Measurements from ENCODE around the gene ADAM22.

ADAM22 gene

DNA sequence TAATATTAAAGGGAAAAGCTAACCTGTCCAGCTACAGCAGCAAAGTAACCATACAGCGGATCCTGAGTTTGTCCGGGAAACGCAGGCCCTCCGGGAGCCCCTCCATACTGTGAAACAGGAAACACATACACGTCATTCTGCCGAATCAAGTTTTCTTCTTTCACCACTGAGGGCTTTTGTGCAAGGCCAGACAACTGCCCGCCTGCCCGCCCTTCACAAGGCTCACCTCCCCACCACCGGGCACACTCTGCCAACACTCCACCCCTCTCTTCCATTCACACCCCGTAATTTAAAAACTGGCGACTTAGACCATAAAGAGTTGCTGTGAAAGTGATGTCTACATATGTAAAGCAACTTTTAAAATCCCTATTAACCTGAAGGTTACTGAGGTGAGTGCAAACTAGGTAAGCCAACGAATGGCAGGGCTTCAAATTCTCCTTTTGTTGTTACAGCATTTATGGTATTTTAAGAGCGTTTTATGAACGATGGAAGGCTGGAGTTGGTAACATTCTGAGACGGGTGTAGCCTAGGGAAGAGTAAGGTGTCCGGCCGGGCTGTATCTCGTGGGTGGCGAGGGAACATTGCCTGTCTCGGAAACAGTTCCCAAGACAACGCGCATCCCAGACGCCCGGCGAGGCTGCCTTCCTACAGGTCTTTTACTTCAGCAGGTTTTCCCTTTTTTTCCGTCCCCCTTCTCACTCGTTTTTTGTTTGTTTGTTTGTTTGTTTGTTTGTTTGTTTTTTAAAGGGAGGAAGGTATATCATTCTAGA, 285.0 kb downstream of the ADAM22 start:
- peak; percentile 84 for DNase-seq

DNA sequence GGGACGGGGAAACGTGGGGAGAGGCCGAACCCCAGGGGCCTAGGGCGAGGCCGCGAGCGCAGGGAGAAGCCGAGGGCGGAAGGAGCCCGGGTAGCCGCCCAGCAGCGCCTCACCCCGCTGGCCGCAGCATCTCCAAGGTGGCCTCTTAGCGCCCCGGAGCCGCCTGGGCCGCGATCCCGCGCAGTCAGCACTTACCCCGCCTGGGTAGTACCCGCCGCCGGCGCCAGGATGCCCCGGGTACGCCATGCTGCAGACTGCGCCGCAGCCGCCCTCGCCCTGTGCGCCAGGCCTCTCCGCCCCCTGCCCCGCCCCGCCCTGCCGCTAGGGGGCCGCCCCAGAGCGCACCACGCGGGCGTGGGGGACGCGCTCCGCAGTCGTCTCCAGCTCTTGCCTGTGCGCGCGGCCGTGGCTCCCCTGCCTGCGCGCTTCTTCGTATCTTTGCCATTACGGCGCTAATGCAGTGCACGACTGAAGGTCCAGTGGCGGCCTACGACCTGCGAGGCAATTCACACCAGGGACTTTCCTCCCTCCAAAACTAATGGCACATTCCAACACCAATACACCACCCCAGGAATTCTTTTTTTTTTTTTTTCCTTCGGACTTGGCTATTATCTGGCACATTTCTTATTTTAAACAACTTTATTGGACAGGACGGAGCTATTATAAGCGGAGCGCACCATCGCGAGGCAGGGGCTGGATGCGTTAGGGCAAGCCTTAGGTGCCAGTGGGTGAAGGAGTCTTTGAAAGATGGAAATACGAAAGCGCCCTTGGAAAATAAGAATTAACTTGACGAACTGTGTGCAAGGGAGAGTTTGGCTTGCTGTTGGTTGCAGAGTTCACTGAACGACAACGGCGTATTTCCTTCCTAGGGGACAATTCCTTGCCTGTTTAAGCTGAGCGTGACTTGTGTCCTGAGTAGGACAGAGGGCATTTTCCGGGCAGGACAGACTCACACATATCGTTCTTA, 286.0 kb downstream of the ADAM22 start, which contains the start of gene SRI:
Gene SRI, minus strand, starts transcription at position 258 of the 967 bp plus-strand sequence. Its CDS starts 12 bp downstream, at position 246.
- peak; percentile 95 for DNase-seq

DNA sequence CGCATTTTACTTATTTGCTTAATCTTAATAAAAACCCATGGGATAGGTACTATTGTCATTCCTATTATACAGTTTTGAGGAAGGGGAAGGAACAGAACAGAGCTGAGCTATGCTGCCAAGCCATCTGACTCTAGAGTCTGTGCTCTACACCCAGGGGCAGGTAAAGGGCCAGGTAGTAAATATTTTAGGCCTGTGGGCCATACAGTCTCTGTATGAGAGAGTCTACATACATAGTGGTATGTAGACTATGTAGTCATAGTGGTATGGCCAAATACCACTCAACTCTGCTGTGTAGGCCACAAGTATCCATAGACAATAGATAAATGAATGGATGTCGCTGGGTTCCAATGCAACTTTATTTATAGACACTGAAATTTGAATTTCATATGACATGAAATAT, 289.2 kb downstream of the ADAM22 start:
- no peak for DNase-seq

DNA sequence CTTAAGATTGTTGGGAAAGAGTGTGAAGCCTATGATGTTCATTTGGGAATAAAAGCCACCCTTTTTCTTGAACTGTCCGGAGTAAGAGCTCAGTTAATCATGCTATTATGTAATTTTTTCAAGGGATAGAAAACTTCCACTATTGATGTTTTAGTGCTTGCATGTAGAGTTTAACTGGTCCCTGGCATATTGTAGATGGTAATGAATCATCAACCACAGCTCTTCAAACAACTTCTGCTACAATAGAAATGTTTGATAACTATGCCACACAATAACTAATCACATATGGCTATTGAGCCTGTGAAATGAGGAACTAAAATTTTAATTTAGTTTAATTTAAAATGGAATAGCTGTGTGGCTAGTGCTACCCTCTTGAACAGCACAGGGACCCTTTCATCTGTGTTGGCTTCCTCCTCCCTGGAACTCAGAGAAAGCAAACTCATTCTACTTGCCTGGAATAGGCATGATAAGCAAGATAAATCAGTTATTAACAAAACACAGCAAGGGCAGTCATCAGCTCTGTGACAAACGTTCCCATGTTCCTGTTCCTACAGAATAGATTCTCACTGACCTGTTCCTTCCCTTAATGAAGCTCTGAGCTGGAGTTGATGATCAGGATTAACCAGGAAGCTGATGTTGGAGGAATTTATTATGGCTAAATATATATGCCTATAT, 290.7 kb downstream of the ADAM22 start:
- peak; percentile 56 for DNase-seq

DNA sequence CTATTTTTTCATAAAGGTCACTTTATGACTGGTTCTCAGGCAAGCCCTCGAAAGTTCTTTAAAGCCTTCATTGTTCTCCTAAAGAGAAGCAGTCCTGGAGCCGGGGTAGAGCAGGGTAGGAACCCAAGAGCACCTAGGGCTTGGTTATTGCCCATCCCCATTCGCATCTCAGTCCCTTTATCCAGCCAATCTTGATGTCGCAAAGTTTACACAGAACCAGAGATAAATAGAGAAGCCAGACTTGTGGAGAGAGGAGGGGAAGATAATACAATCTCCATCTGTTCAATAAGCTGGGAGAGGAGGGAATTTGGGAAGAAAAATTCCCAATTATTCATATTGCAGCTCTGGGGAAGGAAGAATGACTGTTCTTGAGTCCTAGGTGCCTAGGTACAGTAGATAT, 292.1 kb downstream of the ADAM22 start:
- no peak for DNase-seq

DNA sequence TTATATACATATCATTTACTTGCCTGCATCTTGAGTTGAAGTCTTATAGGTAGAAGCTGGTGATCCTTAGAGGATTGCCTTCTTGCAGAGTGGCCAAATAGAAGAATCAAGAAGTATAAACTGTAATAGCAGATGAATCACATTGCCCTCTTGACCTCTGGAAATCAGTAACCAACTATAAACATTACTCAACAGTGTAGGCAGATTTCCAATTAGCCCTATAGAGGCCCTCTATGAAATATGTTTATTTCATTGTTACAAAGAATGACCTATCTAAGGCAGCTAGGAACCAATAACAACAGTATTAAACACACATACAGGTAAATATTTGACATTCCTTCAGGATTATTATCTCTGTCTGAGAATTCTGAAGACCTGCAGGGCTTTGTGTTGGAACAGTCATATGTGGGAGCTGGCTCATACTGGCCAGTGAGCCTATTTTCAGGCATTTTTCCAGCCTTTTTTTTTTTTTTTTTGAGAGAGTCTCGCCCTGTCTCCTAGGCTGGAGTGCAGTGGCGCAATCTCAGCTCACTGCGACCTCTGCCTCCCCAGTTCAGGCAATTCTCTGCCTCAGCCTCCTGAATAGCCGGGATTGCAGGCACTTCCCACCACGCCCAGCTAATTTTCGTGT, 292.9 kb downstream of the ADAM22 start:
- DNase-seq, result peak; percentile 56

DNA sequence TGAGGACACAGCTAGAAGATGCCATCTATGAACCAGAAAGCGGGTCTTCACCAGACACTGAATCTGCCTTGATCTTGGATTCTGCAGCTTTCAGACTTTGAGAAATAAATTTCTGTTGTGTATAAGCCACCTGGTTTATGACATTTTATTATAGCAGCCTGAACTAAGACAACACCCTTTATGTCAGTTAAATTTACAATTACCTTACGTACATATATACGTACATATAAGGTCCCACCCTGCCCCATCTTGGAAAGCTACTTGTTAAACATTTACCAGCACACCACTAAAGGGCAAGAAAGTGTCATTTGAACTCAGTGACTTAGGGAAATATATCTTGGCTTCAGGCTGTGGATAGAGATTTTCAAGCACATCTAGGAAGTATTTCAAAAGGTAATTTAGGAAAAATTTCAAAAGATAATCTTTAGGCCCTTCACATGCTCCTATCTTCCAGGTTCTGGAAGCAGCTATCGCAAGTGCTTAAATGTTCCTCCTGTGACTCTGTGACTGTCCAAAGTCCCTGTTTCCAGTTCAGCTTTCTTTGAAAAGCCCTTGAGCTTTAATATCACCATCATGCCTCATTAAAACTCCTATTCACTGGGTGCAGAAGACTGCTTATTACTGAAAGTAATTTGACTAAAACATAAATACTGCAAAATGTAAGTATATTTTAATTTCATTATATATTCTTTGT, 295.4 kb downstream of the ADAM22 start:
- no peak for DNase-seq

DNA sequence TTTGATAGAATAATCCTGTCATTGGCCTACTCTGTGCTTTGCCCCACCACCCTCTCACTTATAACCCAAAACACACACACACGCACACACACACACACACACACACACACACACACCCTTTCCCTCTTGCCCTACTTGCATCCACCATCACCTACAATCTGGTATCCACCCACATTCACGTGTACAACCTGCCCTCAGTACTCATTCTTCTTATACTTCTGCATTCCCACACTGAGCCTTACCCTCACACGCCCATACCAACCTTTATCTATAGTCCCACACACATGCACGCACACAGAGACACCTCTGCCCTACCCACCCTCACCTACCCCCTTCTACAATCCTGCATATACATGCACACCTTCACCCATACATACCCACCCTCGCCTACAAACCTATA, 296.6 kb downstream of the ADAM22 start:
- DNase-seq, result no peak

DNA sequence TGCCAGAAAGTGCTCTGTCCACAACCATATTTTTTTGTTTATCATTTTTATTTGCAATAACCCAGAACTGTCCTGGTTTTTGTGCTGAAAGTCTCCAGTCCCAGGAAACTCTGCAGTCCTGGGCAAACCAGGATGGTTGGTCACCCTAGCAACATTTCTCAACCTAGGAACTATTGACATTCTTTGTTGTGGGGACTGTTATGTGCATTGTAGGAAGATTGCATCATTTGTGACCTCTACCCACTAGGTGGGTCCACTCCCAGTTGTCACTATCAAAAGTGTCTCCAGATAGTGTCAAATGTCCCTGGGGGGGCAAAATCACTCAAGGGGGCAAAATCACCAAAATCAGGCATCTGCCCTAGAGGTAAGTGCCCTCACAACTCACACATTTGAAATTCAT, 299.8 kb downstream of the ADAM22 start:
- DNase-seq, result no peak

DNA sequence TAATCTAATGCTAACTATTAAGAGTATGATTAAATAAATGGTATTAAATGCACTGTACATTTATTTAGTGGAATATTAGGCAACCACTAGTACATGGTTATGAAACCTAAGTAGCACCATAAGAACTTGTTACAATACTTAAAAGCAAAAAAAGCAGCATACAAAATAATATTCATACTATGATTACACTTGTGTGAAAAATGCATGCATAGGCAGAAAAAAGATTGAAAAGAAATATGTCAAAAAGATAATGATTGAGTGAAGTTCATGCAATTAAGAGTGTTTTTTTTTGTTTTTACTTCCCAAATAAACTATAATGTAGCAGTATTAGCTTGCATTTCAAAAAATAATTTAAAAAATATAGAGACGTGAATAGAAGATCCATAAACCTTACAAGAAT, 305.8 kb downstream of the ADAM22 start:
- no peak for DNase-seq

DNA sequence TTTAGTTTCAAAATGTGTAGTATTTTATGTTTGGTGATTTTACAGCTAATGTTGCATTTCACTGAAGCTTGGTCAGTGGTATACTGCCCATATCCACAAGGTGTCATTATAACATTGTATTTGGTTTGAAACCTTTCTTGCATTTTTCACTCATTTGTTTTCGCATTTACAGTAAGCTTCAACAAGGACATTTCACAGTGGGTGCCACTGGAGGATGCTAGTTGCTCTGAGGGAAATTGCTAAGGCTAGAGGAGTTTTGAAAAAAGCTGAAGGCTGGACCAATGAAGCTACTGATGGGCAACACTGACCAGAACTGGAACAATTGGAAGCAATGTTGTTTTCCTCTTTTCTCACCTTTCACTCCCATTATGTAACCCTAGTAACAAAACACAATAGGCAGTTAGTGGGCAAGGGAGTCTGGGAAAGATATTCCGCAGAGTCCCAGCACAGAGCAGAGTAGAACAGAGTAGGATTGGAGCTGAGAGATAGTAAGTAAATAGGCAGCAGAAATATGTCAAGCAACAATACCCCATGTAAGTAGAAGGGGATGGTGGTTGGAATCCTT, 309.4 kb downstream of the ADAM22 start:
- DNase-seq, result peak; percentile 65

DNA sequence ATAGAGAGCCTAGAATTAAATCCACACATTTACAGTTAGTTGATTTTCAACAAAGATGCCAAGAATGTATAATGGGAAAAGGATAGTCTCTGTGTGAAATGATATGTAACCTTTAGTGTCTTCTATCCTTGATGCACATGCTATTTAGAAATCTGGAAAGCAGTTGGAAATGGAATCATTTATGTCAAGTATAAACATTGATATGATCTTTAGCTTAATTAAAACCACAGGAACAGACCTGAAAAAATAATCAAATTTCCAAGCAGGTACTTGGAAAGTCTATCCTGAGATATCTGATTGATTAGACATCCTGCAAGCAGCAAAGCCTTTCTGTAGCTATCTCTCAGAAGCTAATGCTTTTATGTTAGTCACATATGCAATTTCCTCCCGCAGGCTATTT, 310.2 kb downstream of the ADAM22 start:
- DNase-seq, result no peak

Data from suppressor macrophage treated with lipopolysaccharide for 4 hours (primary cell).